Left lung (tissue), 10 donors: ENCODE data around the gene RPS16. TPM values are rescaled to one million over a fixed set of nuclear protein-coding genes. Genes with fewer than 3 reads are reported as not detected.

Source experiments
- ATAC-seq: fragments of 200-7000 bp; cut with Tn5 transposase; one replicate; pipeline ENCODE4 v1.9.1; 2020; ENCODE audit warnings: moderate library complexity
- DNase-seq, 4 donors: peaks; one replicate each; pipeline ENCODE4 v3.0.0-alpha.2; 2013 to 2020
- H3K27ac ChIP-seq, 2 donors: fragments of 200-600 bp; sonication (generic) in 1 of 2; one replicate each; pipeline versions ENCODE4 v1.5.0 to v1.8.0; 2020 to 2021
- H3K27me3 ChIP-seq, 2 donors: fragments of 200-600 bp; sonication (generic) in 1 of 2; one replicate each; pipeline versions ENCODE4 v1.5.0 to v1.8.0; 2020 to 2021
- H3K36me3 ChIP-seq, 2 donors: fragments of 200-600 bp; sonication (generic) in 1 of 2; one replicate each; pipeline versions ENCODE4 v1.5.0 to v1.8.0; 2020 to 2021
- H3K4me1 ChIP-seq, 2 donors: fragments of 200-600 bp; one replicate each; pipeline ENCODE4 v1.8.0; 2021
- H3K4me3 ChIP-seq, 2 donors: fragments of 200-600 bp; sonication (generic) in 1 of 2; one replicate each; pipeline versions ENCODE4 v1.5.0 to v1.8.0; 2020 to 2021; ENCODE audit warnings: mild to moderate bottlenecking in 1 of 2
- H3K9me3 ChIP-seq, 2 donors: fragments of 200-600 bp; sonication (generic) in 1 of 2; one replicate each; pipeline versions ENCODE4 v1.5.0 to v1.8.0; 2020 to 2021
- CTCF ChIP-seq, 2 donors: fragments of 200-600 bp; sonication (generic) in 1 of 2; IDR thresholded peaks; one replicate each; pipeline versions ENCODE4 v1.5.0 to v1.8.0; 2021; ENCODE audit warnings: antibody characterized with exemption in 2 of 2
- intact Hi-C, 2 donors: fragments of 100-400 bp; cut with DNase I; formaldehyde crosslinking; loops; one replicate each; pipeline versions ENCODE4 v1.11.2 to v1.14.2; 2022
- polyA plus RNA-seq, 6 donors: library from polyadenylated mRNA; unstranded; fragments of 120-200 nt; gene quantifications; one replicate each; pipeline ENCODE4 v1.2.1, GENCODE V29; 2013; ENCODE audit not compliant: insufficient read length in 6 of 6
- total RNA-seq, 2 donors: library from RNA; stranded (reverse); fragmentation: NEBNext Ultra II Directional; extraction: Animal tissue kit (Norgen Biotek cat#: 25700); gene quantifications; one replicate each; pipeline ENCODE4 v1.2.1, GENCODE V29; 2021
- donor health status: DM: no; HTN: yes; CAD: no.
- donor health status: DM: no; HTN: no; CAD: no.

The RPS16 gene
- total and polyA plus RNA-seq, 8 donors, result 1,386 to 1,755 (median 1,500) TPM

- Histone ChIP-seq H3K27me3 (peaks cover 0 to 12% of the 10 kb centered on the region in 2 donors), H3K9me3 (no peaks in the 10 kb centered on the region), H3K27ac (peak overlapping the region; percentile 98 to 100), H3K36me3 (peaks cover 6 to 24% of the 10 kb centered on the region in 2 donors), H3K4me1 (peaks cover 11 to 65% of the 10 kb centered on the region in 2 donors), H3K4me3 (peak overlapping the region; percentile 90 to 100)
- intact Hi-C loops, result no loop called here
- no peak for DNase-seq
- peak; percentile 7 to 84 for TF ChIP-seq CTCF (IDR thresholded peaks at IDR 0.05)
- ATAC-seq, result no peak
Observed at GRCh38 chr19:39412867-39413271, 22.9 kb downstream of the RPS16 start.

- intact Hi-C loops, result no loop called here
- Histone ChIP-seq H3K9me3 (no peaks in the 10 kb centered on the region), H3K4me1 (peaks cover 11 to 65% of the 10 kb centered on the region in 2 donors), H3K36me3 (peaks cover 9 to 24% of the 10 kb centered on the region in 2 donors), H3K27me3 (peaks cover 0 to 12% of the 10 kb centered on the region in 2 donors), H3K4me3 (peak within 1 kb of the TSS; percentile 90 to 100), H3K27ac (peak within 1 kb of the TSS; percentile 98 to 100)
- DNase-seq (peak; percentile 95 to 100 (median 98)), ATAC-seq (peak; percentile 58)
- TF ChIP-seq CTCF (IDR thresholded peaks at IDR 0.05), result peak in 1 of 2 donors; percentile 82
Observed at GRCh38 chr19:39412100-39412866, 23.5 kb downstream of the RPS16 start, which contains the start of gene PLEKHG2. PLEKHG2 (plus strand) TSS chr19:39412669; CDS start chr19:39414087, 1,418 bp downstream.

- intact Hi-C loops, result no loop called here
- peak; percentile 88 to 94 for TF ChIP-seq CTCF (IDR thresholded peaks at IDR 0.05)
- ATAC-seq (peak; percentile 46), DNase-seq (peak; percentile 85 to 92 (median 90))
- H3K4me3 ChIP-seq, result peak overlapping the region in 1 of 2 donors; percentile 100
- H3K4me1 ChIP-seq, result peaks cover 11 to 62% of the 10 kb centered on the region in 2 donors
- H3K27me3 ChIP-seq, result peaks cover 0 to 12% of the 10 kb centered on the region in 2 donors
- no peaks in the 10 kb centered on the region for H3K9me3 ChIP-seq
- peak overlapping the region; percentile 98 to 100 for H3K27ac ChIP-seq
- peaks cover 9 to 22% of the 10 kb centered on the region in 2 donors for H3K36me3 ChIP-seq
Observed at GRCh38 chr19:39411832-39412099, 24.0 kb downstream of the RPS16 start.

GRCh38 chr19:39411081-39411831 lies 24.5 kb downstream of the RPS16 start:
- DNase-seq (peak in 2 of 4 donors; percentile 38 to 55), ATAC-seq (no peak)
- peak overlapping the region; percentile 98 to 100 for H3K27ac ChIP-seq
- H3K36me3 ChIP-seq, result peaks cover 9 to 21% of the 10 kb centered on the region in 2 donors
- peak overlapping the region in 1 of 2 donors; percentile 100 for H3K4me3 ChIP-seq
- H3K4me1 ChIP-seq, result peaks cover 11 to 58% of the 10 kb centered on the region in 2 donors
- no peaks in the 10 kb centered on the region for H3K9me3 ChIP-seq
- peaks cover 0 to 12% of the 10 kb centered on the region in 2 donors for H3K27me3 ChIP-seq
- intact Hi-C loops, result no loop called here
- TF ChIP-seq CTCF (IDR thresholded peaks at IDR 0.05), result no peak

GRCh38 chr19:39410831-39411080 lies 25.0 kb downstream of the RPS16 start:
- no peak for TF ChIP-seq CTCF (IDR thresholded peaks at IDR 0.05)
- no peaks in the 10 kb centered on the region for H3K9me3 ChIP-seq
- DNase-seq, result no peak
- intact Hi-C loops, result no loop called here
- H3K27me3 ChIP-seq, result peaks cover 0 to 12% of the 10 kb centered on the region in 2 donors
- peaks cover 11 to 61% of the 10 kb centered on the region in 2 donors for H3K4me1 ChIP-seq
- H3K27ac ChIP-seq, result peak overlapping the region; percentile 98 to 100
- peak overlapping the region in 1 of 2 donors; percentile 100 for H3K4me3 ChIP-seq
- ATAC-seq, result no peak
- peaks cover 9 to 21% of the 10 kb centered on the region in 2 donors for H3K36me3 ChIP-seq
